ENCODE measurements around the gene NKX6-2. TPM values are rescaled to one million over a fixed set of nuclear protein-coding genes. Genes with fewer than 3 reads are reported as not detected.

Gene NKX6-2
- total RNA-seq, 4 donors from 2014 or later, result not detected

DNA sequence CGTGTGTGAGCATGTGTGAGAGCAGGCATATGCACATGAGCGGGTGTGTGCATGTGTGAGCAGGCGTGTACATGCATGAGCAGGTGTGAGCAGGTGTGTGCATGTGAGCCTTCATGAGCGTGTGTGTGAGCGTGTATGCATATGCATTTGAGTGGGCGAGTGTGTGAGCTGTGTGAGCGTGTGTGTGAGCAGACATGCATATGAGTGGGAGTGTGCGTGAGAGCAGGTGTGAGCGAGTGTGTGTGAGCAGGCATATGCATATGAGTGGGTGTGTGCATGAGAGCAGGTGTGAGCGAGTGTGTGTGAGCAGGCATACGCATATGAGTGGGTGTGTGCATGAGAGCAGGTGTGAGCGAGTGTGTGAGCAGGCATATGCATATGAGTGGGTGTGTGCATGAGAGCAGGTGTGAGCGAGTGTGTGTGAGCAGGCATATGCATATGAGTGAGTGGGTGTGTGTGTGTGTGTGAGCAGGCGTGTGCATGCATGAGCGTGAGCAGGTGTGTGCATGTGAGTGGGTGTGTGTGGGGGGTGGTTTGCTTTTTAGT is 30.7 kb downstream of the NKX6-2 start:
- H3K9me3 ChIP-seq, result no peaks in the 10 kb centered on the region
- no peak for DNase-seq
- no peaks in the 10 kb centered on the region for H3K27me3 ChIP-seq
- TF ChIP-seq POLR2A (IDR thresholded peaks at IDR 0.05), result no peak
- TF ChIP-seq, protein P1, sequence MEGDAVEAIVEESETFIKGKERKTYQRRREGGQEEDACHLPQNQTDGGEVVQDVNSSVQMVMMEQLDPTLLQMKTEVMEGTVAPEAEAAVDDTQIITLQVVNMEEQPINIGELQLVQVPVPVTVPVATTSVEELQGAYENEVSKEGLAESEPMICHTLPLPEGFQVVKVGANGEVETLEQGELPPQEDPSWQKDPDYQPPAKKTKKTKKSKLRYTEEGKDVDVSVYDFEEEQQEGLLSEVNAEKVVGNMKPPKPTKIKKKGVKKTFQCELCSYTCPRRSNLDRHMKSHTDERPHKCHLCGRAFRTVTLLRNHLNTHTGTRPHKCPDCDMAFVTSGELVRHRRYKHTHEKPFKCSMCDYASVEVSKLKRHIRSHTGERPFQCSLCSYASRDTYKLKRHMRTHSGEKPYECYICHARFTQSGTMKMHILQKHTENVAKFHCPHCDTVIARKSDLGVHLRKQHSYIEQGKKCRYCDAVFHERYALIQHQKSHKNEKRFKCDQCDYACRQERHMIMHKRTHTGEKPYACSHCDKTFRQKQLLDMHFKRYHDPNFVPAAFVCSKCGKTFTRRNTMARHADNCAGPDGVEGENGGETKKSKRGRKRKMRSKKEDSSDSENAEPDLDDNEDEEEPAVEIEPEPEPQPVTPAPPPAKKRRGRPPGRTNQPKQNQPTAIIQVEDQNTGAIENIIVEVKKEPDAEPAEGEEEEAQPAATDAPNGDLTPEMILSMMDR (IDR thresholded peaks at IDR 0.05), result no peak
- 94 to 95% methylated on average over 15 of the region's 15 CpGs for whole genome bisulfite sequencing, 2 donors
- H3K4me1 ChIP-seq, result no peaks in the 10 kb centered on the region
- peaks cover 9 to 15% of the 10 kb centered on the region in 2 donors for H3K36me3 ChIP-seq
- H3K4me3 ChIP-seq (replicated peaks in 1 of 3), result no peak overlapping the region
- intact Hi-C loops (cut with DNase I), result no loop called here
- no peak overlapping the region for H3K27ac ChIP-seq

DNA sequence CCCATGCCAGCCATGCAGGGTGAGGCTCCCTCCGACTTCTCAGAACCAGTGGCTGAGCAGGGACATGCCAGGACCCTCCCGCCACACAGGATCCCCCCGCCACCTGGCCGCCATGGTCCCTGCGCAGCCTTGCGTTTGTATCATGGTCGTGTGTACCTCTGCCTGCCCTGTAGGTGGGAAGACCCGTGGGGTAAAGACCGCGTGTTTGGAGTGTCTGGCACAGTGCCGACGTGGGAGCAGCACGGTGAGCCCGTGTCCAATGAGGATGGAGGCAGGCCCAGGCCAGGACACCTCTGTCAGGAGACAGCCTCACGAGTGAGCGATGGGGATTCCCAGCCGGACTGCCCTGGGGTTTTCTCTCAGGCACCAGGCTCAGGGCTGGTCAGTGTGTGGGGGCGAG is 31.9 kb downstream of the NKX6-2 start:
- Histone ChIP-seq H3K9me3 (no peaks in the 10 kb centered on the region), H3K27me3 (no peaks in the 10 kb centered on the region), H3K4me3 (replicated peaks in 1 of 3) (no peak overlapping the region), H3K27ac (no peak overlapping the region), H3K36me3 (peaks cover 9 to 12% of the 10 kb centered on the region in 2 donors), H3K4me1 (peaks cover 3 to 4% of the 10 kb centered on the region in 2 donors)
- no peak for DNase-seq
- TF ChIP-seq, protein P1 (IDR thresholded peaks at IDR 0.05), result no peak
- no peak for TF ChIP-seq POLR2A (IDR thresholded peaks at IDR 0.05)
- intact Hi-C loops (cut with DNase I), result no loop called here
- 88 to 91% methylated on average over 10 to 18 of the region's 18 CpGs for WGBS, 2 donors

DNA sequence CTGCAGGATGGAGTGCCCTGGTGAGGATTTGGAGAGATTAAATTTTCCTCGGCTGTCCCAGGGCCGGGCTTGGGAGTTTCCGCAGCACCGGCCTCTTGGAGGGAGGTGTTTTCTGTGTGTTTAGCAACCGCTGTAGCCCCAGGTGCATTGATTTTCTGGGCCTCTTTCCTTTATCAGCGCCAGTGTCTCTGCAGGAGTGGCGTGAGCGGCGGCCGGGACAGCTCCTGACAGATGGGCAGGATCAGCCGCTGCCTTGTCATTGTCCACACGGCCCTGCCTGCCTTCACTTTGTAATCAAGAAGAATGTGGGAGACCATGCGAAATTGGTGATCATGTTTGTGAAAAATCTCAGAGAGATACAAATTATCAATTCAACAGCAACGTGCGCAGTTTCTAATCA is 32.4 kb downstream of the NKX6-2 start:
- H3K9me3 ChIP-seq, result no peaks in the 10 kb centered on the region
- no peak for TF ChIP-seq POLR2A (IDR thresholded peaks at IDR 0.05)
- TF ChIP-seq, protein P1 (IDR thresholded peaks at IDR 0.05), result no peak
- H3K27me3 ChIP-seq, result no peaks in the 10 kb centered on the region
- peaks cover 8% of the 10 kb centered on the region in 2 donors for H3K4me1 ChIP-seq
- intact Hi-C loops (cut with DNase I), result no loop called here
- H3K36me3 ChIP-seq, result peaks cover 9% of the 10 kb centered on the region in 2 donors
- no peak for DNase-seq
- no peak overlapping the region for H3K4me3 ChIP-seq (replicated peaks in 1 of 3)
- no peak overlapping the region for H3K27ac ChIP-seq
- 91 to 96% methylated on average over 15 of the region's 15 CpGs for WGBS, 2 donors

DNA sequence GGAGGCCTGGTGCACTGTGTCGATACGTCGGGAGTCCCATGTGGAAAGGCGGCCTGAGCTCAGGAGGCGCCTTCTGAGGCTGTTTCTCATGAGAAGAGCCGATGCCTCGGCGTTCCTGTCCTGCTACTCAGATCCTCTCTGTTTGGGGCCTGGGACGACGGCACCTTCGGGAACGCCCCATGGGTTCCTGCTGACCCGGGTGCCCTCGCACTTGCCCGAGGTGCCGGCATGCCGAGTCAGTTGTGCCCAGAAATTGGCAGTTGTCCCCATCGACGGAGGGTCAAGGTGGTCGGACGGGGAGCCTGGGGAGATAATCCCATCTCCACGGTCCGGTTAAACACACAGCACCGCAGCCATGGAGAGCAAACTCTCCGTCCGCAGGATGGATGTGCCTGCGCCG is 33.0 kb downstream of the NKX6-2 start:
- no peak for DNase-seq
- H3K27ac ChIP-seq, result no peak overlapping the region
- H3K36me3 ChIP-seq, result peaks cover 9% of the 10 kb centered on the region in 2 donors
- 95 to 96% methylated on average over 26 to 28 of the region's 28 CpGs for WGBS, 2 donors
- intact Hi-C loops (cut with DNase I), result no loop called here
- H3K27me3 ChIP-seq, result no peaks in the 10 kb centered on the region
- TF ChIP-seq, protein P1 (IDR thresholded peaks at IDR 0.05), result no peak
- no peak for TF ChIP-seq POLR2A (IDR thresholded peaks at IDR 0.05)
- no peak overlapping the region for H3K4me3 ChIP-seq (replicated peaks in 1 of 3)
- H3K4me1 ChIP-seq, result peaks cover 14 to 15% of the 10 kb centered on the region in 2 donors
- H3K9me3 ChIP-seq, result no peaks in the 10 kb centered on the region

DNA sequence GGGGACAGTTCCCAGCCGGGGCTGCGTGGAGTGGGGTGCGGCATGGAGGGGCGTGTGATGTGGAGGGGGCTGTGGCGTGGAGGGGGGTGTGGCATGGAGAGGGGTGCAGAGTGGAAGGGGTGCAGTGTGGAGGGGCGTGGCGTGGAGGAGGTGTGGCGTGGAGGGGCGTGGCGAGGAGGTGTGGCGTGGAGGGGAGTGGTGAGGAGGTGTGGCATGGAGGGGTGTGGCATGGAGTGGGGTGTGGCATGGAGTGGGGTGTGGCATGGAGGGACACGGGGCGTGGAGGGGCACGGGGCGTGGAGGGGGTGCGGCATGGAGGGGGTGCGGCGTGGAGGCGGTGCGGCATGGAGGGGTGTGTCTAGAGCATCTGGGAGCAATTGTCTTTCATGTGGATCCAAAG is 33.6 kb downstream of the NKX6-2 start:
- Histone ChIP-seq H3K4me1 (peaks cover 20% of the 10 kb centered on the region in 2 donors), H3K27me3 (no peaks in the 10 kb centered on the region), H3K36me3 (peaks cover 9% of the 10 kb centered on the region in 2 donors), H3K4me3 (replicated peaks in 1 of 3) (no peak overlapping the region), H3K9me3 (no peaks in the 10 kb centered on the region), H3K27ac (no peak overlapping the region)
- no peak for DNase-seq
- 97% methylated on average over 20 of the region's 20 CpGs for WGBS, 2 donors
- intact Hi-C loops (cut with DNase I), result no loop called here
- TF ChIP-seq, protein P1 (IDR thresholded peaks at IDR 0.05), result no peak
- no peak for TF ChIP-seq POLR2A (IDR thresholded peaks at IDR 0.05)

Measured in thyroid gland (tissue), 4 donors.